IMR-90 (cell line): ENCODE results near the gene ABL1. TPM values are rescaled to one million over a fixed set of nuclear protein-coding genes. Genes with fewer than 3 reads are reported as not detected.

Source experiments
- BHLHE40 ChIP-seq: fragments of 150-350 bp; IDR thresholded peaks from 2 replicates; pipeline ENCODE4 v1.6.1; 2016; ENCODE audit warnings: mild to moderate bottlenecking, low read depth, low read length
- USF2 ChIP-seq: fragments of 150-350 bp; IDR thresholded peaks from 2 replicates; pipeline ENCODE4 v1.6.1; 2017; ENCODE audit warnings: mild to moderate bottlenecking, antibody characterized with exemption, low read length, low read depth
- polyA plus RNA-seq, 3 experiments: library from polyadenylated mRNA; depleted of rRNA; stranded (reverse); fragments of >200 nt; gene quantifications; 2 replicates each; pipeline ENCODE4 v1.2.3, GENCODE V29; 2012; ENCODE audit warnings: low replicate concordance in 1 of 3
- total RNA-seq: library from RNA; depleted of rRNA; stranded (reverse); fragments of >200 nt; gene quantifications from 2 replicates; pipeline ENCODE4 v1.2.3, GENCODE V29; 2012

Gene ABL1
- total and polyA plus RNA-seq, 2 of the 4 experiments (the other 2 are of a cell fraction) = 33.7 to 49.1 TPM

- TF ChIP-seq BHLHE40 (peak; percentile 98), USF2 (peak; percentile 15)
Measured at GRCh38 chr9:130860458-130861316, 25.6 kb downstream of the ABL1 start (continued).
